OCI-LY7 (cell line): ENCODE results near the gene ATP9B.

ENCODE experiments used
- CTCF ChIP-seq: fragments of 200-600 bp; sonication (generic); conservative IDR thresholded peaks from 2 replicates; pipeline ENCODE4 v1.5.1; 2014; ENCODE audit warnings: mild to moderate bottlenecking, antibody characterized with exemption, low read length, moderate library complexity, mixed read lengths
- EZH2phosphoT487 ChIP-seq: fragments of 200-600 bp; sonication (generic); IDR thresholded peaks from 2 replicates; pipeline ENCODE4 v1.6.1; 2018; ENCODE audit warnings: low read depth, borderline replicate concordance, mild to moderate bottlenecking, mixed run types, antibody characterized with exemption, low read length, moderate library complexity, mixed read lengths

DNA sequence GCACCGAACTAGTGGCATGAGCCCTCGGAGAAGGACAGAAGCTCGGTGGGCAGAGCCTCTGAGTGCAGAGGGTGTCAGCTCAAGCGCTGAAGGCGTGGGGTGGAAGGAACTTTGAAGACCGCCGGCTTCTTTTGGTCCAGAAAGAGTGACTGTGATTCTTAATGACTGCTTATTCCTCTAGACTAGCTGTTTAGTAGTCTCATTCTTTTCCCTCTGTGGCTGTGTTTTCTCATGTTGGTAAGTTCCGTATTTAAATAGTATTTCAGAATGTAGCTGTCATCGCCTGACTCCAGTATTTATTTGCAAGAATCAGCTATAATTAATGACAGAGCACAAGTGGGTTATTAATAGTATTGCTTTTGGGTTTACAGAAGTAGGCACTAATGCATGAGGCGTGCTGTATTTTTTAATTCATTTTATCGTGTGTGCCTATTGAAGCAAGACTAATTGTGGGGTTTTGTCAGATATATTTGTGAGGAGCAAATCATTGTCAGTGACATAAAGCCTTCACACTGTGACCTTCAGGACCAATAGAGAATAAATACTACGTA lies 245.7 kb downstream of the ATP9B start:
- TF ChIP-seq CTCF (no peak), EZH2phosphoT487 (no peak)
